GM08714 (cell line): ENCODE data around the gene PRKAB2.
"Not testable (repeated sequence)": the region's sequence is repeated elsewhere in the genome, so short reads cannot be mapped to it uniquely, and the experiment has no call there.

ENCODE experiments used
- H3K4me3 ChIP-seq: fragments of 200-500 bp; sonication (Bioruptor generic); 2 replicates; pipeline ENCODE4 v1.5.1; 2014; ENCODE audit warnings: mild to moderate bottlenecking, low read length, inconsistent platforms
- ZNF274 ChIP-seq: IDR thresholded peaks from 2 replicates; pipeline ENCODE4 v1.6.1; 2012; ENCODE audit warnings: mild to moderate bottlenecking, low read depth, low read length

Gene PRKAB2

DNA sequence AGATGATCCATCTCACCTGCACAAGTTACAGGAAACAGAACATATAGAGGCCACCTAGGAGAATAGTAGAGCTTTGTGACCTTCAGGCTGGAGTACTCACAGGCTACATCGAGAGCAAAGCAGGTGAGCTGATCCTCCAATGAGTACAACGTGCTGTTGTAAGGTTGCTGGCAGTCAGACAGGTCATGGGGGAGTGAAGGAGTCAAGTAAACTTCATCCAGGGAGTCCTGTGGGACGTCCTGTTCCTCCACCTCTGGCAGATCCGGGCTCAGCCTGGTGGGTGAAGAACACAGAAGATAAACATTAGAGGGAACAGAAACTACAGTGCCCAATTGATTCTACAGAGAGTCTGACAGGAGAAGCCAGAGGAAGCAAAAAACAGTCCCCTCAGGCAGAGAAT lies 62.5 kb downstream of the PRKAB2 start:
- no peak for TF ChIP-seq ZNF274
- no peak overlapping the region for H3K4me3 ChIP-seq

DNA sequence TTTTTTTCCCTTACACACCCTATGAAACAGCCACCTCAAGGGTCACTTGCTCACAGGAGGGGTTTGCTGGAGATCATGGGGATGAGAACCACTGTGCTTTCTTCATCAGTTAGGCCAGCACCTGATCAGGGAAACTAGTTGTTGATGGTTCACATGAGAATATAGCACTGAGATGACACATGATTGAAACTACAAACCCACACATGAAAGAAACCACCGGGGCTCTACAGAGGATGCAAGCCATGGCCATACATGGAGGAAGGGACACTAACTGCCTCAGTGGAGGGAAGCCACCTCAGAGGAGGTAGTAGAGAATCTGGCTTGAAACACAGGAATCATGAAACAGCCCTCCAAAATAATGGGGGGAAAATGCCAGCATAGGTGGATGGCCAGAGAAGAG lies 63.2 kb downstream of the PRKAB2 start:
- no peak for TF ChIP-seq ZNF274
- H3K4me3 ChIP-seq: no peak overlapping the region

DNA sequence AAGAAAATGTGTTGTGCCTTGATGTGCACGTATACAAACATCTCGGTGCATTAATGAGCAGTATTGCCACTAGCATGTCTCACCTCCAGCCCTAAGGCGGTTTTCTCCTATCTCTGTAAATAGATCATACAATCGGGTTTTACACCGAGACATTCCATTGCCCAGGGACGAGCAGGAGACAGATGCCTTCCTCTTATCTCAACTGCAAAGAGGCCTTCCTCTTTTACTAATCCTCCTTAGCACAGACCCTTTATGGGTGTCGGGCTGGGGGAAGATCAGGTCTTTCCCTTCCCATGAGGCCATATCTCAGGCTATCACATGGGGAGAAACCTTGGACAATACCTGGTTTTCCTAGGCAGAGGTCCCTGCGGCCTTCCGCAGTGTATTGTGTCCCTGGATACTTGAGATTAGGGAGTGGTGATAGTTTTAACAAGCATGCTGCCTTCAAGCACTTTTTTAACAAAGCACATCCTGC lies 65.8 kb downstream of the PRKAB2 start:
- H3K4me3 ChIP-seq: not testable (repeated sequence)

DNA sequence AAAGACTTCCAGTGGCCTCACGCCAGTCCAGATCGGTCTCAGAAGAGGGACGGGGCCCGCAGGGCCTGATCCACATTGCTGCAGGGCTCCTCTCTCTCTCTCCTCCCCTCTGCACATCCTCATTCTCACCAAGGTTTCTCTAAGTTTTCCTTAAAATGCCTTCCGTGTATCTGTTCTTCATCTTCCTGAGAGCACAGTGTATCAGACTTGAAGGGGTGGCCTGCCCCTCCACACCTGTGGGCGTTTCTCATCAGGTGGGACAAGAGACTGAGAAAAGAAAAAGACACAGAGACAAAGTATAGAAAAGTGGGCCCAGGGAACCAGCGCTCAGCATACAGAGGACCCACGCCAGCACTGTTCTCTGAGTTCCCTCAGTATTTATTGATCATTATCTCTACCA lies 66.4 kb downstream of the PRKAB2 start:
- no peak for TF ChIP-seq ZNF274
- no peak overlapping the region for H3K4me3 ChIP-seq
